ENCODE measurements around the gene POLR3G. TPM values are rescaled to one million over a fixed set of nuclear protein-coding genes. Genes with fewer than 3 reads are reported as not detected.

Gene POLR3G, protein sequence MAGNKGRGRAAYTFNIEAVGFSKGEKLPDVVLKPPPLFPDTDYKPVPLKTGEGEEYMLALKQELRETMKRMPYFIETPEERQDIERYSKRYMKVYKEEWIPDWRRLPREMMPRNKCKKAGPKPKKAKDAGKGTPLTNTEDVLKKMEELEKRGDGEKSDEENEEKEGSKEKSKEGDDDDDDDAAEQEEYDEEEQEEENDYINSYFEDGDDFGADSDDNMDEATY
- 1 to 10 TPM; 2.1 to 3.5 (median 2.7) TPM for polyA plus RNA-seq (ENCODE audit: insufficient read length in 3 of 3)
- long read RNA-seq, donor 1: 0 reads
- long read RNA-seq, donor 2: 0 reads
- long read RNA-seq, donor 3, partial matches to known transcripts: 11 of 11 reads
- long read RNA-seq, donor 3, other reads (novel, unspliced or antisense): 0 of 11 reads
- long read RNA-seq, donor 4: 0 reads
- long read RNA-seq, donor 5: 0 reads
- long read RNA-seq, donor 6, partial matches to known transcripts: 6 of 6 reads
- long read RNA-seq, donor 6, other reads (novel, unspliced or antisense): 0 of 6 reads
- long read RNA-seq, donor 7: 0 reads
- long read RNA-seq, donor 8: 0 reads
- long read RNA-seq, donor 9: 0 reads
- long read RNA-seq, donor 10: 0 reads
- long read RNA-seq, donor 11, partial matches to known transcripts: 5 of 5 reads
- long read RNA-seq, donor 11, other reads (novel, unspliced or antisense): 0 of 5 reads
- long read RNA-seq, donor 12: 0 reads
- long read RNA-seq, donor 13: 0 reads
- long read RNA-seq, donor 14: 0 reads
- long read RNA-seq, donor 15, partial matches to known transcripts: 0 of 1 reads
- long read RNA-seq, donor 15, other reads (novel, unspliced or antisense): 0 of 1 reads
- long read RNA-seq, donor 16: 0 reads

DNA sequence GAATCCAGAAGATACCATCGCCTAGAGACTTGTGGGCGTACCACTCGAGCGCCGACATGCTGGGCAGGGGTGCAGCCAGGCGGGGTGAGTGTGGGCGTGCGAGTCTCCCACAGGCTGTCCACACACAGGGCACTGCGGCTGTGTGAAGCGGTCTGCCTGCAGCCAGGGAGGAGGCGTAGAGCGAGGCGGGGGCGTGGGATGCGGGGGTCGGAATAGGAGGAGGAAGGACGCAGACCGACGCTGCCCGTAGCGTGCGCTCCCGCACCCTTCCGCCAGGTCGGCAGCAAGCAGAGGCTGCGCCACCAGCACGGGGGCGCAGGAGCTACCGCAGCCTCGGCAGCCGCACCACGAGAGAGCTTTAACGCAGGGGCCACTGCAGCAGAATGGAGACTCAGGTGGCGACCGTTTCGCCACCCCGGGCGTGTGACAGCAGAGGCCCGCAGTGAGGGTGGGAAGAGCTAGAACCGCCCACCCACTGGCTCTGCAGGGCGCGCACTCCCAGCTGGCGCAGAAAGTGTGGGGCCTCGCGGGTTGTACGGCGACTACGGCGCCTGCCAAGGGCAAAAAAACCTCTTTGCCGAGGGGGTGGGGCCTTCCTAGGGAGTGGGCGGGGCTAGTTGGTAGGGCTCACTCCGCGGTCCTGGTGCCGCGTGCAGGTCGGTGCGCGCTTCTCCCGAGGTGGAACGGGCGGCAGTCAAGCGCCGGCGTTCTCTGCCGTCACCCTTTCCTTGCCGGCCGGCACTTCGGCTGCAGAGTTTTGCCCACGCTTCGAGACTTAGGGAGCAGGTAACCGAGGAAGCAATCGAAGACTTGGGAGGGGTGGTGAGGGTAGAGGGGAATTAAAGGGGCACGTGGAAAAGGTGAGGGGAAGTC is at the start of gene POLR3G, which contains the start of gene MBLAC2:
TSS of gene POLR3G (plus strand) at position 630 of the 873 bp plus-strand sequence. CDS start 10,704 bp downstream, outside the sequence.
TSS of gene MBLAC2 (minus strand) at position 537 of the 873 bp plus-strand sequence. CDS start at position 58, 479 bp downstream.
- DNase-seq (ENCODE audit: extremely low read depth in 1 of 11, low read depth in 9 of 11, low spot score in 4 of 11): peak; percentile 75 to 88 (median 83)

DNA sequence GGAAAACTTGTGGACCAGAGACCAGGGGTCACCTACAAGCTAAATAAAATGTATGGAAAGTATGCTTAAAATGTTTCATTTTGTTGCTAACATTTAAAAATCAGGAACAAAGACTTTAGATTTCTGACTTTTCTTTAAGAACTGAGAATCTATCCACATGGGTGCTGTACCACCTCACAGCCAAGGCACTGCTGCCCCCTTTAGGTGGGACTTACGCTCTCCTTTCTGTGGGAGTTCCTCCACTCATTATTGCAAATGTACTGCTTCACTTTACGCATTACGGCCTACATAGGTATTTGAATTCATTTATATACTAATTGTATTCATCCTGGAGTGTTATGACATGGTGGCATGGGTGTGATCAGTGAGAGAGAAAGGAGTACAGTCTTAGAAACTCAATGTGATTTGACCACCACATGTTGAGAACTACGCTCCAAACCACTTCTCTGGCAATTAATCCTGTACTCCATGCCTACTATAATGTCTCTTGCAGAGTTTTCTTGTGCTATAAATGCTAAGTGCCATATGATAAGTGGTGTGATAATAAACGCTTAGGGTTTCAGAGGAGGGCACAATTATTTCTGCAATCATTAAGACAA is 40.4 kb upstream of the POLR3G start:
- DNase-seq (ENCODE audit: extremely low read depth in 1 of 11, low read depth in 9 of 11, low spot score in 4 of 11): peak in 2 of 11 donors; percentile 25 to 26

DNA sequence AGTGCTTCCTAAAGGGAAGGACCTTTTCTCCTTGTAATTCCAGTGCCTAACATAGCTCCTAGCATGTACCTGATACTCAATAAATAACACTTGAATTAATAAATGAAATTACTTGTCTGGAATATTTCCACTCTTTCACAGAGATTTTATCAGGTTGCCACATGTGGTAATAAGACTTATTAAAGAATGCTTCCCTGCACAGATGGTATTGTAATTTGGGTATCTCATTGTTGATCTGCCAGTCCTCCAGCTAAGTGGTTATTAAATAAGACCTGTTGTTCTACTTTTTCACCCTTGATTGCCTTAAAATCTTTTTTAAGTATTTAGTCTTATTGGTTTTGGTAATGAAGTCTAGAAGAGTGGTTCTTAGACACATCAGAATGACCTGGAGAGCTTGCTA is 37.0 kb upstream of the POLR3G start:
- DNase-seq (ENCODE audit: extremely low read depth in 1 of 11, low read depth in 9 of 11, low spot score in 4 of 11): no peak

DNA sequence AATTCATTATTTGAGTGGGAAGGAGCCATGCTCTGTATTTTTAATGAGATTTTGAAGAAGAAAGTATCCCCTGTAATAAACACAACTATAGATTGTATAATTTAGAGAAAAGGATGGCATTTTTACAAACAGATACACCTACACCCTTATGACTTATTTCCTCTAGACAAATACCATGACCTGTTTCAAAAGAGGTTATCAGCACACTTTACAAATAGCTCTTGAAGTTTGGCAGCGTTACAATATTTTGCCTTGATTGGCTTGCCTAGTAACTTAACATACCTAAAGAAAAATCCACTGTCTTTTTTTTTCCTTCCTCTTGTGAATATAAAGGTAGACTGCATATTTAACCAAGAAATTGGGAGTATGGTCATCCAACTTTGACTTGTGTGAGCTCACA is 36.6 kb upstream of the POLR3G start:
- no peak for DNase-seq (ENCODE audit: extremely low read depth in 1 of 11, low read depth in 9 of 11, low spot score in 4 of 11)

DNA sequence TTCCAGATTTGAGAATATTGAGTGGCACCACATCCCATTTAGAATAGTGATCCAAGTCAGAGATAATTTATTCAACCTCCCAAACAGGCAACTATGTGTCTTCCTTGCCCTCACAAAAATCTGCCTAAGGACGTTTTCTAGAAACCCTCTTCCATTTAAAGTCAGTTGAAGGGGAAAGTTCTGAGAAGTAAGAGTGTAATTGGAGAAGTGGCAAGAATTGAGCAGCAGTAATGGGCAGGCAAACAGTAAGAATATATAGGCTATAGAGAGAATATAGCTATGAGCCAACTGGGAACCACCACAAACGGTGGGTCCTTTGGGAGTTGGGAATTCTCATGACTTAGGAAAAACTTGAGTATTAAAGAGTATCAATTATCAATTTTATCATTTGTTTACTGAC is 34.0 kb upstream of the POLR3G start:
- DNase-seq (ENCODE audit: extremely low read depth in 1 of 11, low read depth in 9 of 11, low spot score in 4 of 11): no peak

DNA sequence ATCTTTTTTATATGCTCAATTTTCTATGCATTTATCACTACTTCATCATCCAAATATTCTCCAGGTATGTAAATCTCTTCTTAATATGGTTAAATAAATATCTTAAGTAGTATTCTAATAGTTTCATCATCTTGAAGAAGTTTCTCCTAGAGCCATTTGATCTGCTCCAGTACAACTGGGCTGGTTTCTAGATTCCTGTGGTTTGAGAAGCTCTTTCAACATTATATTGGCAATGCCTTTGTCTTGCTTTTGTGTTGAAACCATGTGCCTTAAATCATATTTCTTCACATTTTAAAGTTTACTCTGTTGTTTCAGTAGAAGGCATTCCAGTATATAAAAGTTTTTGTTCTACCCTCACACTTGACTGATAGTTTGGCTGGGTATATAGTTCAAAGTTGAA is 27.7 kb upstream of the POLR3G start:
- no peak for DNase-seq (ENCODE audit: extremely low read depth in 1 of 11, low read depth in 9 of 11, low spot score in 4 of 11)

DNA sequence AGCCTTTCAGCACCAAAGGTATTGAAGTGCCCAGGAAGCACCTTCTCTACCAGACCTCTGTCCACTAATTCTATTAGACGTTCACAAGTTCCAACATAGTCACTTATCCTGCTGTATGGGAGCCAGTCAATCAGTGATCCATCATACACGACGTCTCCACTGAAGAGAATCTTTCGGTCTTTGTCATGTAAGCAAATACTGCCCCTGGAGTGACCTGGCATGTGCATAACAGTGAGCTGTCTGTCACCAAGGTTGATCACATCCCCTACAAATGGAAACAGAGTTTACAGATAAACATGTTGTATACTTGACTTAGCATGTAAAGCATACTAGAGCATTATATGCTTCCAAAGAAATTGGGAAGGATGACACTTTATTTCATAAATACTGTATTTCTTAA is 13.4 kb upstream of the POLR3G start:
- no peak for DNase-seq (ENCODE audit: extremely low read depth in 1 of 11, low read depth in 9 of 11, low spot score in 4 of 11)

DNA sequence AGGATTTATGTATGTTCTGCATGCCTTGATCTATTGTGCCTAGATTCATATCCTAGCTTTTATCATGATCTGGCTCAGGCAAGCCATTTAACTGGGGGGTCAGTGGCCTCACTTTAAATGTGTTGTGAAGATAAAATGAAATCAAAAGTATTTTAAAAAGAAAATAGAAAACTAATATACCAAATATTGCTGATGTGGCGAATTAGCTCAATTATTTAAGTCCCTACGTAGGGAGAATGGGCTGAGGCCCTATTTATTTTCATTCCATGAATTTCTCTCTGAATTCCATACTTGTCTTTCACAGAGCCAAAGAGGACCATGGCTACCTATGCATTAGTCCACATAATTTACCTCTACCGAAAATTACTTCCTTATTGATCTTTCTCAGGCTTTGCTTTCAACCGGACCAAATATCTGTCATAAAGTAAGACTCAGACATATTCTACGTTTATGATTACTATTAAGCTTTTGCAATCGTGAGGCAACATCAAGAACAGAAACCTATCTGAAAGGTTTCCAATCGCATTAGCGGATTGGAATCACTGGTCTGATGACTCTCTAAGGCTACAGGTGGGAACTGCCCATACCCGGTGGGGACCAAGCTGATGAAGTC is 1.8 kb upstream of the POLR3G start:
- DNase-seq (ENCODE audit: extremely low read depth in 1 of 11, low read depth in 9 of 11, low spot score in 4 of 11): no peak

DNA sequence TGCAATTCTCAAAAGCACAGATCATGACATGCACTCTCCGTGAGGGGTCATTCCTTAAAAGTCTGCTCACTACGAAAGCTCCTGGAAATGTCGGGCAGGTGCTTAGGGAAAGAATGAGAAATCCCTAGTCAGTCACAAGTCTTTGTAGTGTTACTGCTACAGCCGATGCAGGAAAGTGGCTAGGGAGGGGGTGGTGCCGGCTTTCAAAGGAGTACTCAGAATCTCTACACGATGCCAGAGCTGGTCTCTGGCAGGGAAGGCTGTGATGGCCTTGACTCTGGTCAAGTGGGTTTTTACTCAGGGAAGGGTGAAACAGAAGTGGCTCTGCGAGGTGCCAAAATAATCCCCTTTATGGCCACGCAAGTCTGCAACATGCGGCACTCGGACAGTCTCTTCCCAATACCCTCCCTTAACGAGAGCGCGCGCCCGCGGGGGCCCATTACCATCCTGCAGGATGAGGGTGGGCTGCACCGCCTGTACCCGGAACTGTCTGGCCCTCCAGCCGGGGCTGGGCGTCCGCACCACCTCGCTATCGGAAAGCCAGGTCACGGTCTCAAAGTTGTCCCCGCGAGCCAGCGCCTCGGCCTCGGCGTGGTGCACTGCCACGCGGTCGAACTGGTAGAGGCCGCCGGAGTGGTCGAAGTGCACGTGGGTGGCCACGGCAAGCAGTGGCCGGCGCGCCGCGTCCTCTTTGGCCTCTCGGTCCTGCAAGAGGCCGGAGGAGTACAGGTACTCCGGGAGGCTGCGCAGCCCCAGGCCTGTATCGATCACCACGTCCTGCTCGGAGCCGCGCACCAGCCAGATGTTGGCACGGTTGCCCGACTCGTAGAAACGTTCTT is 1.0 kb upstream of the POLR3G start:
- DNase-seq (ENCODE audit: extremely low read depth in 1 of 11, low read depth in 9 of 11, low spot score in 4 of 11): peak in 7 of 11 donors; percentile 8 to 45 (median 13)

DNA sequence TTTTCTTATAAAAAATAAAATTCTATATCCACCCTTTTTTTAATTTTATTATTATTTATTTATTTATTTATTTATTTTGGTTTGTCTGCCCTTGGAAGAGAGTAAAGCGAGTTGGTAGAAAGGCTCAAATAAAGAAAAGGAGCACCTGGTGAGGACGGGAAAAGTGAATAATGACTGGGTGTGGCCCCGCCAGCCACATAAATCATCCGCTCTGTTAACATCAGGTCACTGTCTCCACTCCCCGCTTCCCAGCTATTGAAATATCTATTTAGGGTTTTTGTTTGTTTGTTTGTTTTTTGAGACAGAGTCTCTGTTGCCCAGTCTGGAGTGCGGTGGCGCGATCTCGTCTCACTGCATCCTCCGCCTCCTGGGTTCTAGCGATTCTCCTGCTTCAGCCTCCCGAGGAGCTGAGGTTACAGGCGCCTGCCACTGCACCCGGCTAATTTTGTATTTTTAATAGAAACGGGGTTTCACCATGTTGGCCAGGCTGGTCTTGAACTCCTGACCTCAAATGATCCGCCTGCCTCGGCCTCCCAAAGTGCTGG is 844 bp downstream of the POLR3G start:
- no peak for DNase-seq (ENCODE audit: extremely low read depth in 1 of 11, low read depth in 9 of 11, low spot score in 4 of 11)

DNA sequence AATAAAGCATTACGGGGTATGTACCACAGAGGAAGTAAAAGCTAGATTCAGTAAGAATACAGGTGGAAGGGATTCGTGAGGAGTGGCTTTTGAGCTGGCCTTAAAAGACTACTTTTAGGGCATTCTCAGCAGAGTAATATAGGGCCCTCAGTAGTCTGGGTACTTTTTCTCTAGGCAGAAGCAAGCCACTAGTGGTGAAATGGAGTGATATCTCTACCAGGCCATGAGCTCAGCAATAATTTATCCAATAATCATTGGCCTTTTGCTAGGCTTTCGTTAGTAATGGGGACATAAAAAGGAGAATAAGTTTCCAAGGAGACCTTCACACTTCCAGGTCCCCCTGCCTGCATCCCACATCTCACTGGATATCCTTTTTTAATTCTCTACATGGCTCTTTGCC is 1.7 kb downstream of the POLR3G start:
- DNase-seq (ENCODE audit: extremely low read depth in 1 of 11, low read depth in 9 of 11, low spot score in 4 of 11): no peak

DNA sequence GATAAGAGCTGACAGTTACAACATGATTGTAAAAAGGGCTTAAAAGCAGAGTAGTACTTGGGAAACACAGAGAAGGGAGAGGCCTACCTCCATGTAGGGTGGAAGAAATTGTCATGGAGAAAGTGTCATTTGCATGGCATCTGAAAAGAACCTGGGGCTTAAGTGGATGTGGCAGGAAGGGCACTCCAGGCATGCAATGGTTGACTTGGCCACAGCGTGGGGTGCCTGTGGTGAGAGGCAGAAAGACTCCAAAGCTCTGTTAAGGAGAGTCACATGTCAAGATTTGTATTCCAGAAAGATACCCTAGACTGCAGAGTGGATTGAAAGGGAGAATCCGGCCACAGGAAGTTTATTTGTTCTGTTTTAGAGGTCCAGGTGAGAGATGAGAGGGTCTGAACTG is 2.4 kb downstream of the POLR3G start:
- no peak for DNase-seq (ENCODE audit: extremely low read depth in 1 of 11, low read depth in 9 of 11, low spot score in 4 of 11)

DNA sequence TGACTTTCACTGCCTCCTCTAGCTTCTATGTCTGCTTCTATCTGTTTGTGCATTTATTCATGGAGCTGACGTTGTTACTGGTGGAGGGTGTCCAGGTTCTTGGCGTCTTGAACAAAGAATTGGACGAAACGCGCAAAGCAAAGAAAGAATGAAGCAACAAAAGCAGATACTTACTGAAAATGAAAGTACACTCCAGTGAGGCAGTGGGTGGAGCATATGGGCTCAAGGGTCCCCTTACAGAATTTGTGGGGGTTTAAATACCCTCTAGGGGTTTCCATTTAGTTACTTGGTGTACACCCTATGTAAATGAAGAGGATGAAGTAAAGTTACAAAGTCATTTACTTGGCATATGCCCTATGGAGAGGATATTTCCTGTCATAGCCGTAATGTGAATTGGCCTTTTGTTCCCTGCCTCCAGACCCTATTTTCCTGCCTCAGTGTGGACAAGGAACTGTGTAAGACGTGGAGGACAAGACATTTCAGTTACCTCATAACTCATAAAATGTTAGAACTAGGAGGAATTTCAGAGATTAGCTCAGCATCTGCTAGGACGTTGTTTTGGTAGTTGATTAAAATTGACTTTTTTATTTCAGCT is 3.1 kb downstream of the POLR3G start:
- no peak for DNase-seq (ENCODE audit: extremely low read depth in 1 of 11, low read depth in 9 of 11, low spot score in 4 of 11)

DNA sequence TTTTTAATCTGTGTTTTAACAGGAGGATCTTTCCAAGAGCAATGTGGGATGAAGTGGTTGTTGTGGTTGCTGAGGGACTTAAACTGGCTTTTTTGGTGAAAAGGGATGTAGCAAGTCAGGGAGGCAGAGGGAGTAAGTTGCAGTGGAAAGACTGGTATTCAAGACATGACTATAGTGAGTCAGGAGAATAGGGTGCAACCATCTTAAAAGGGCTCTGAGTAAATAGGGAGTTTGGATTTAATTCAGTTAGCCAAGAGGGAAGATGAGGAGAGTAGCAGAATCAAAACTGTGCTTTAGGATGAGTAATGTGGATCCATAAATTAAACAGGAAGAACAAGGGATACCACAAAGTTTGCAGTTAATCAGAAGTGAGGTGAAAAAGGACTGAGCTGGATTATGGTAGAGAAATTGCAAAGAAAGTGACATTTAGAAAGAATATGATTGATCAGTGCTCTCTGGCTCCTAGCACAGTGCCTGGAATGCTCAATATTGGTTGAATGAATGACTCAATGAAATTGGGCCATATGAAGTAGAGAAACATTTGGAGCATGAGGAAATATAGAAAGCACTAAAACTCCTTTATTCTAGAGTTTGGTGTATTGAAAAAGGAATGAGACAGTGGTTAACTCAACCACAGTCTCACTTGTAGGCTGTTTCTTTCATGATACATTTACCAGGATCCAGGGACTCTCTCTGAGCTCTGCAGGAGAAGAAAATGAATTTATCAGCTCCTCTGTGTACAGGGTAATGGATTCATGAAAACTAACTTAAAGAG is 5.1 kb downstream of the POLR3G start:
- no peak for DNase-seq (ENCODE audit: extremely low read depth in 1 of 11, low read depth in 9 of 11, low spot score in 4 of 11)

DNA sequence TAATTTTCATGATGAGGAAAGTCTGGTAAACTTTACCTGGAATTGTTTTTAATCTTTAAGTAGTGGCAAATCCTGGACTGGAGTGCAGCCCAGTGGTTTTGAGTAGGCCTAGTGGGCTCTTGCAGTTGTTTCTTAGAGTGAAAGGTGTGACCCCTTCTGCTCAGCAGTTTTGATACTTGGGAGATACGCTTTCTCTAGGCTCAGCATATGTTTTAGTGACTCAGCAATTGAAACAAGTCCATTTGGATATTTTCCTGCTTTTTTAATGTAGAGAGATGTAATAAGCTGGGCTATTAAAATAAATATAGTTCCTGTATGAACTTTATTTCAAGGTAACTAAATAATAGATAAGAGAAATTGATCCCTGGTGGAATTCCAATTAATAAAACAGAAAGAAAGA is 6.0 kb downstream of the POLR3G start:
- DNase-seq (ENCODE audit: extremely low read depth in 1 of 11, low read depth in 9 of 11, low spot score in 4 of 11): no peak

DNA sequence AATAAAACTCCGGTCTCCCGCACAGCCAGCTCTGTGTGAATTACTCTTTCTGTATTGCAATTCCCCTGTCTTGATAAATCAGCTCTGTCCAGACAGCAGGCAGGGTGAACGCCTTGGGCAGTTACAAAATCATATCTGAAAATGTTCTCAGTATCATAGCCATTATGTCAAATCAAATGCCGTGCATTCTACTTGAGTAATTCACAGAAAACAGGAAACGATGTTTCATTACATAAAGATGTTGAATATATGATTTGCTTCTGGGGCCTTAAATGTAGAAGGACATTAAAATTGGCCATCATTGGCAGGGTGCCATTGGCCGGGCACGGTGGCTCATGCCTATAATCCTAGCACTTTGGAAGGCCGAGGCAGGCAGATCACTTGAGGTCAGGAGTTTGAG is 8.5 kb downstream of the POLR3G start:
- DNase-seq (ENCODE audit: extremely low read depth in 1 of 11, low read depth in 9 of 11, low spot score in 4 of 11): no peak
